ENCODE measurements around the gene ARL17B.
"Not testable (repeated sequence)": the region's sequence is repeated elsewhere in the genome, so short reads cannot be mapped to it uniquely, and the experiment has no call there.

Gene ARL17B

GRCh38 chr17:46361755-46362154, at the start of gene ARL17B:
ARL17B (minus strand) TSS chr17:46361766; CDS start chr17:46358397, 3,369 bp downstream.
- not testable (repeated sequence) for DNase-seq (ENCODE audit: insufficient read length, low spot score)
- peak; percentile 100 for FAIRE-seq

GRCh38 chr17:46409864-46410263, 48.3 kb upstream of the ARL17B start:
- DNase-seq (ENCODE audit: insufficient read length, low spot score); FAIRE-seq: not testable (repeated sequence)

- not testable (repeated sequence) for DNase-seq (ENCODE audit: insufficient read length, low spot score); FAIRE-seq
These were observed 45.6 kb upstream of the ARL17B start for GRCh38 chr17:46407155-46407554.

- peak; percentile 47 for FAIRE-seq
- not testable (repeated sequence) for DNase-seq (ENCODE audit: insufficient read length, low spot score)
These were observed 39.6 kb upstream of the ARL17B start for GRCh38 chr17:46401033-46401787.

- not testable (repeated sequence) for DNase-seq (ENCODE audit: insufficient read length, low spot score); FAIRE-seq
These were observed 39.0 kb upstream of the ARL17B start for GRCh38 chr17:46400543-46400942.

GRCh38 chr17:46399993-46400392, 38.4 kb upstream of the ARL17B start:
- not testable (repeated sequence) for FAIRE-seq; DNase-seq (ENCODE audit: insufficient read length, low spot score)

- not testable (repeated sequence) for DNase-seq (ENCODE audit: insufficient read length, low spot score)
- peak; percentile 59 for FAIRE-seq
These were observed 34.7 kb upstream of the ARL17B start for GRCh38 chr17:46396292-46396691.

- DNase-seq (ENCODE audit: insufficient read length, low spot score) = not testable (repeated sequence)
- FAIRE-seq = peak; percentile 42
These were observed 32.1 kb upstream of the ARL17B start for GRCh38 chr17:46393702-46394101.

GRCh38 chr17:46385491-46385890, 23.9 kb upstream of the ARL17B start:
- FAIRE-seq = peak; percentile 96

GRCh38 chr17:46383118-46383517, 21.6 kb upstream of the ARL17B start:
- FAIRE-seq = peak; percentile 14

More at GRCh38 chr17:46385491-46385890, 23.9 kb upstream of the ARL17B start:
- DNase-seq (ENCODE audit: insufficient read length, low spot score) = not testable (repeated sequence)

GRCh38 chr17:46373418-46373817, 11.9 kb upstream of the ARL17B start:
- peak; percentile 77 for FAIRE-seq

More at GRCh38 chr17:46383118-46383517, 21.6 kb upstream of the ARL17B start:
- not testable (repeated sequence) for DNase-seq (ENCODE audit: insufficient read length, low spot score)

GRCh38 chr17:46372236-46373229, 11.0 kb upstream of the ARL17B start:
- FAIRE-seq = peak; percentile 76
- not testable (repeated sequence) for DNase-seq (ENCODE audit: insufficient read length, low spot score)

More at GRCh38 chr17:46373418-46373817, 11.9 kb upstream of the ARL17B start:
- DNase-seq (ENCODE audit: insufficient read length, low spot score) = not testable (repeated sequence)

- not testable (repeated sequence) for FAIRE-seq; DNase-seq (ENCODE audit: insufficient read length, low spot score)
These were observed 6.0 kb upstream of the ARL17B start for GRCh38 chr17:46367520-46367919.

- not testable (repeated sequence) for DNase-seq (ENCODE audit: insufficient read length, low spot score); FAIRE-seq
These were observed 326 bp downstream of the ARL17B start for GRCh38 chr17:46361145-46361735.

- DNase-seq (ENCODE audit: insufficient read length, low spot score); FAIRE-seq: not testable (repeated sequence)
These were observed 7.7 kb downstream of the ARL17B start for GRCh38 chr17:46353856-46354255.

GRCh38 chr17:46349060-46349459, 12.5 kb downstream of the ARL17B start:
- not testable (repeated sequence) for DNase-seq (ENCODE audit: insufficient read length, low spot score); FAIRE-seq

- DNase-seq (ENCODE audit: insufficient read length, low spot score); FAIRE-seq: not testable (repeated sequence)
These were observed 13.2 kb downstream of the ARL17B start for GRCh38 chr17:46348345-46348744.

GRCh38 chr17:46342131-46342530, 19.4 kb downstream of the ARL17B start:
- not testable (repeated sequence) for FAIRE-seq; DNase-seq (ENCODE audit: insufficient read length, low spot score)

GRCh38 chr17:46341220-46341619, 20.3 kb downstream of the ARL17B start:
- DNase-seq (ENCODE audit: insufficient read length, low spot score); FAIRE-seq: not testable (repeated sequence)

- FAIRE-seq; DNase-seq (ENCODE audit: insufficient read length, low spot score): not testable (repeated sequence)
These were observed 66.7 kb downstream of the ARL17B start, which contains the start of gene LRRC37A for GRCh38 chr17:46294831-46295230. LRRC37A (plus strand) TSS chr17:46295131; CDS start chr17:46295134, 3 bp downstream.
